Activated CD4-positive, alpha-beta T cell treated with anti-CD3 and anti-CD28 coated beads, Interleukin-2, amount 50 U/mL, for 1 hour (primary cell): ENCODE results near the gene C1QL1.

Experiments
- DNase-seq: peaks from one replicate; pipeline ENCODE4 v3.0.0-alpha.2; 2020

C1QL1 gene

DNA sequence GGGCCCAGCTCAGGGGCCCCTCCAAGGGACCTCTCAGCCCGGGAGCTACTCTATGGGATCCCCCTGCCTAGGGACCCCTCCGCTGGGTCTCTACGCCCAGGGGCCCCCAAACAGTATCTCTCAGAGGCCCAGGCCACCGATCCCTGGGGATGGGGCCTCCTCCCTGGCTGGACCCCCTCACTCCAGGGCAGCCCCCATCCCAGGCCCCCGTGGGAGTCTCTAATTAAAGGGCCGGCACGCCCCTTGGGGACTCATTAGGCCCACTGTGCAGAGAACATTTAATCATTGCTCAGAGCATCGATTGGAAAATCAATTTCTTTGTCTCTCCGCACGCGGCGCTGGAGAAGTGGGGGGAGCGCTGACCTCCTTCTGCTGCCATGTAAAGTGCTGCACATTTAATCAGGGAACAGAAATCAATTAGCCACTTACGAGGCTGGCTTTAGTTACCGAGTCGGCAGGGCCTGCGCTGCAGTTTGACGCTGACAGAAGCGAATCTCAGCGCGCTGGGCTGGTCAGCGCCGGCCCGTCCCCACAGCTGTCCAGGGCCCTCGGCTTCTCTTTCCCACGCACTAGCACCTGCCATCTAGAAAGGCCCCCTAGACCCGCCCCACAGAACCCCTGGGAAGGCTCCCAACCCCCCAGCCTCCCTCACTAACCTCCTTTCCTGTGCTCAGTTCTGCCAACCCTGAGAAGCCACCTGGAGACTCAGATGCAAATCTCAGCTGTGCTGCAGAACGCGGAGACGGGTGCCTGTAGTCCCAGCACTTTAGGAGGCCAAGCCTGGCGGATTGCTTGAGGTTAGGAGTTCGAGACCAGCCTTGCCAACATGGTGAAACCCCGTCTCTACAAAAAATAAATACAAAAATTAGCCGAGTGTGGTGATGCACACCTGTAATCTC is 20.2 kb upstream of the C1QL1 start:
- no peak for DNase-seq

DNA sequence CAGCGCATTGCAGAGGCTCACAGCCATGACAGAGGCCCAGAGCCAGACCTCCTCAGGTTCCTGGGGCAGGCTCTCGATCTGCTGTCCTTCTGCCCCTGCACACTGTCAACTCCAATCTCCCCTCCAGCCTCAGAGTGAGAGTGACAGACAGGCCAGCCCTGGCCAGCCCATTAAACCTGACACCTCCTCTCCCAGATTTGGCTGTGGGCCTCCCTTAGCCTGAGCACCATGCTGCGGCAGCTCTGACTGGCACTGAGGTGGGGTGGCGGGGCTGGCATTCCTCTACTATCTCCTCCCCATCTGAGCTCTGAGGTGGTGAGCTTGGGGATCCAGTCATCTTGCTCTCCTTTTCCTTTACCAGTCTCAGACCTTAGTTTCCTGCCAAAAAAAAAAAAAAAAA is 15.5 kb upstream of the C1QL1 start:
- DNase-seq: no peak

DNA sequence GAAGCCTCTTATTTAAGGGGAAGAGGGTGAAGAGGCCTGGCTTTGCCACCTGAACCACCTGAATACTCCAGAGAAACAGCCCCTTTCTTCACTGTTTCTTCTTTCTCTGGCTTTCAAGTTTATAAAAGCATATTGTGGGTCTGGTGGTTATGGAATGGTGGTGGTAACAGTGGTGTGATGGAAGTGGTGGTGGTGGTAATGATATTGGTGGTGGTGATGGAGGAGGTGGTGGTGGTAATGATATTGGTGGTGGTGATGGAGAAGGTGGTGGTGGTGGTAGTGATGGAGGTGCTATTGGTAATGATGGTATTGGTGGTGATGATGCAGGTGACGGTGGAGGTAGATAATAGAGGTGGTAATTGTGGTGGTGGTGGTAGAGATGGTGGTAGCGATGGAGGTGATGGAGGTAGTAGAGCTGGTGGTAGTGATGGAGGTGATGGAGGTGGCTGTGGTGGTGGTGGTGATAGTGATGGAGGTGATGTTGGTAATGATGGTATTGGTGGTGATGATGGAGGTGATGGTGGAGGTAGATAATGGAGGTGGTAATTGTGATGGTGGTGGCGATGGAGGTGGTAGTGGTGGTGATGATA is 14.1 kb upstream of the C1QL1 start:
- DNase-seq: no peak

DNA sequence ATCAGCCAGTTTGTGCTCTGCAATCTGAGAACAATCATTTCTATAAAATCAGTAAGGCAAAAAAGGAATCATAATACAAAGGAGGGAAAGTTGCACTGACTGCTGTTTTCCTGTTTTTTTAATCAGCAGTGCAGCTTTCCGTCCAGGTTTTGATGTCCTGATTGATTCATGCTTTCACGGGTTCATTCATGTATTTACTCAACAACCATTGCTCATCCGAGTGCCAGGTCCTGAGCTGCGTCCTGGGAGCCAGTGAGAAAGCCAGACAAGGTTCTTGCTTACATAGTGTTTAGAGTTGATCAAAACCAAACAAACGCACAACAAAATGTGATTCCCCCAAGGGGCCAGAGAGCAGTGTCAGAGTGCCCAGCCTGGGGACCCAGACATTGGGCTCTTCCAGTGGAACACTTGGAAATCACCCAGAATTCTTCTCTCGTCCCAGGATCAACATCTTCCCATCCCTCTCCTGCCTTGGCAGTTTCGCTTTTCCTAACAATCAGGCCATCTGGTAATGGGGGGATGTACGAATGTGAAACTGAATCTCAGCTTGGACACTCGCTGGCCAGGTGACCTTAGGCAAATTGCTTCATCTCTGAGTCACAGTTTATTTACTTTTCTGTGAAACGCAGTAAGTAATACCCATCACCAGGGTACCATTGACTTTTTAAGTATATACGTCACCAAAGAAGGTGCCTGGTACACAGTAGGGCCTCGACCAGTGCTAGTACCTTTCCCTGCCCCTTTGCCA is 13.3 kb upstream of the C1QL1 start:
- DNase-seq: no peak

DNA sequence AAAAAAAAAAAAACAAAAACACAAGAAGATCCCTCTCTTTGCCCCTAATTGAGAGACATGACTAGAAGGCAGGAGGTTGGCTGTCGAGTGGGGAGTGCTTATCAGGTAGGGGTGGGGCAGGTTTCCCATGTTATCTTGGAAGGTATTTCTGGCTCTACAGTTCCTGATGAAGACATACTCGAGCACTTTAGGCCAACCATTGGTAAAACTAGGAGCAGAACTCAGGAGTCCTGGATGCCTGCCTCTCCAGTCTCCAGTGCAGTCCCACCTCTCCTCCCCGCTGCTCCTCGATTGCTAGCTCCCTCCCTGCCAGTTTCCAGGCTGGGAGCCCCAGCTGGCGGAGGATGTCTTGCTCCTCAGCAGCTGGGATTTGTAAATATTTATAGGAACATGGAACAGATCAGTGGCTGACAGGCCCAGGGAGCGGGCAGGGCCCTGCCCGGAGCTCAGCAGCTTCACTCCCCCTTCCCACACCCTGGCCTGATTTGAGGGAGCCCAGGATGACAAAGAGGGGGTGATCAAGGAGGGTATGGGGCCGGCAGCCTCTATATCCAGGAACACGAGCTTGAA is 11.4 kb upstream of the C1QL1 start:
- DNase-seq: no peak

DNA sequence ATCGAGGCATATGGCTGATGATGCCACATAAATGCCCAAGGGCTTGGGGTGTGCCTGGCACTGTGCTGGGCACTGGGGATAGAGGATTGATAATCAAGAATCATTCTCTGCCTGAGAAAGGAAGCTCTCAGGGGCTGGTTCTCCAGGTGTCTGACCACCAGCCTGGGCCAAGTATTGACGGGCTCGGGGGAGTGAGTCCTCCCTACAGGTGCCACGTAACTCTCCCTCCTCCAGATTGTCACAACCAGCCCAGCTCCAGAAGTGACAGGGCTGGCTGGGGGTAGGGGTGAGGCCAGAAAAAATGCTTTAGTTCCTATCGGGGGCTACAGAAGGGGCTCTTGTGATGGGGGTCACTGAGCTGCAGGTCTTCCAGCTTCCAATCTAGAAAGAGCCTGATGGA is 10.7 kb upstream of the C1QL1 start:
- no peak for DNase-seq

DNA sequence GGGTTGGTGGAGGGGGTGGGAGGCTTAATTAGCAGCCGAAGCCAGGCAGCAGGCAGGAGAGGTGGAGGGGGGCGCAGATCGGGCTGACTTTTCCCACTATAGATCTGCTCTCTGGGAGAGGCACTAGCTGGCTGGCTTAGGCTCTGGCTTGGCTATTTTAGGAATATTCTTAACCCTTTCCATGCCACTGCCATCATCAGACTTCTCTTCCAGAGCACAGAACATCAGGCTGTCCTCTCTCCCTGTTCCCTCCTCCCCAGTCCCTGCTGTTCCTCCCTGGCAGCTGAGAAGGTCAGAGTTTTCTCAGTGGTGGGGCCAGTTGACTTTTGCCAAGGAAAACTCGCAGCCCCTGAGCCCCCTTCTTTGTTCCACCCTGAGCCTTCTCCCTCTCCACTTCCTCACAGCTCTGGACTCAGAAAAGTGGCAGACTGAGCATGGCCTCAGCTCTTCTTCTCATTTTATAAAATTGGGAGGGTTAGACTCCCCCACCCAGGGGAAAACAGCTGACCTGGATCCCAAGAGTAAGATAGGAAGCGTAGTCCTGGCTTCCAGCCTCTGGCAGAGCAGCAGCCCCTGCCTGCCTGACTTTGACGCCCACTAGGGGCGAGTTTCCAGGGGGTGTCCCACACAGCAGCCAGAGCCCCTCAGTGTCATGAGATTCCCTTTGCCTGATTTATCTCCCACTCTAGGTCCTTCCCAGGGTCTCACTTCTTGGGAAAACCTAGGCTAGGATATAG is 9.9 kb upstream of the C1QL1 start:
- no peak for DNase-seq

DNA sequence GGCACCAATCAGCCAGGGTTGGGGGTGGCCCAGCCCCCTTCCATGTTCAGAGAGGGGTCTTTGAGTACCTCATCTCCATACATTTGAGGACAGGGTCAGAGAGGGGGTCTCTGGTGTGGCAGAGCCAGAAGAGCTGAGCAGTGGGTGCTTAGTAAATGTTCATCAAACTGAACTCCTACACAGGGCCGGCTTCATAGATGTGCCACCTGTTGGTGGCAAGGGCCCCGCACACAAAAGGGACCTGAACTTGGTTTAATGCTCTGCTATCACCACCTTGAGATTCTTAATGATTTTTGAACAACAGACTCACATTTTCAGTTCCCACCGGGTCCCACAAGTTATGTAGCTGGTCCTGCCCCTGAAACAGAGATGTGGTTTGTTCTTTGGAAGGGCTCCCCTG is 9.0 kb upstream of the C1QL1 start:
- no peak for DNase-seq

DNA sequence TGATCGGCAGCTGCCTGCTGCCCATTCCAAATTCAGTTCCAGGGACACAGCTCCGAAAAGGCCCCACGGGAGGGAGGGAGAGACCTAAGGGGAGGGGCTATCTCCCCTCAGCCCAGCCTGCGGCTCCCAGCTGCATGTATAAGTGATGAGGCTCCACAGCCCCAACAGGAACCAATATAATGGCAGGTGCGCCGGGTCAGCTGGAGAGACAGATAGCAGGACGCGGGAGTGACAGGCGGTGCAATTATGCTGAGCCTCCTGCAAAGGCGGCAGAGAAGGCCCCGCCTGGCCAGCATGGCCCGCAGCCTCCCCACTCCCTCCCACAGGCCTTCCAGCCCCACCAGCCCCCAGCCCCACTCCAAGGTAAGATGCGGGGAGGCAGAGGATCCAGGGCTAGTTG is 8.1 kb upstream of the C1QL1 start:
- DNase-seq: no peak

DNA sequence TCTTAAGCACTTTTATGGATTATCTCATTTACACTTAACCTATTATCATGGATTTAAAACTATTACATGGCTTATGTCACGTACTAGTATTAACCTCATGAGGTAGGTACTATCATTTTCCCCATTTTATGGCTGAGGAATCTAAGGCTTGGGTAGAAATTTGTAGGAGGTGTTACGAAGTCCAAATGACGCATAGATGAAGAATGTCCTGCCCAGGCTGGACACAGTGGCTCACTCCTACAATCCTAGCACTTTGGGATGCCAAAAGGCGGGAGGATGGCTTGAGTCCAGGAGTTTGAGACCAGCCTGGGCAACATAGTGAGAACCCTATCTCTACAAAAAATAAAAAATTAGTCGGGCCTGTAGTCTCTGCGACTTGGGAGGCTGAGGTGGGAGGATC is 4.8 kb upstream of the C1QL1 start:
- no peak for DNase-seq

DNA sequence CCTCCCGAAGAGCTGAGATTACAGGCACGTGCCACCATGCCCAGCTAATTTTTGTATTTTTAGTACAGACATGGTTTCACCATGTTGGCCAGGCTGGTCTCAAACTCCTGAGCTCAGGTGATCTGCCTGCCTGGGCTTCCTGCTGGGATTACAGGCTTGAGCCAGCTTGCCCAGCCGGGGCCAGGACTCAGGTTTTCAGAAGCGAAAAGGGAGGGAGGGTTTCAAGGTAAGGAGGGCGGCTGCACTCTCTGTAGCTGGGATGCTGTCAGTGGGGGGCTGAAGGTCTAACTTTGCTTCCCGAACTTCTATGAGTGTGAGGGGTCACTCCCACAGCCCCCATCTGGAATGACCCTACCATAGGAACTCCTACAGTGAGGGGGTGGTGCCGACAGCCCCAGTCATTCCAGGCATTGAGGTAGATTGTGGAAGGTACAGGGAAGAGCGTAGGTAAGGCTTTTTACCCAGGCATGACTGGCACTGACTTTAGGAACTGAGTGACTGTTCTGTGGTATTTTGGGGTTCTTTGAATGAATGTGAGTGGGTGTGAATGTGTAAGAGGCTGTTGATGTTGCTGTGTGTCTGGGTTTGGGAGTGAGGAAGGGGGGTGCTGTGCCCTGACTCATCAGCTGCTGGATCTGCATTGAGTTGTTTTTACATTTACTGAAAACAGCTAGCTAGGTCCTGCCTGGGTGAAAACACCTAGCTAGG is 3.8 kb upstream of the C1QL1 start:
- DNase-seq: no peak

DNA sequence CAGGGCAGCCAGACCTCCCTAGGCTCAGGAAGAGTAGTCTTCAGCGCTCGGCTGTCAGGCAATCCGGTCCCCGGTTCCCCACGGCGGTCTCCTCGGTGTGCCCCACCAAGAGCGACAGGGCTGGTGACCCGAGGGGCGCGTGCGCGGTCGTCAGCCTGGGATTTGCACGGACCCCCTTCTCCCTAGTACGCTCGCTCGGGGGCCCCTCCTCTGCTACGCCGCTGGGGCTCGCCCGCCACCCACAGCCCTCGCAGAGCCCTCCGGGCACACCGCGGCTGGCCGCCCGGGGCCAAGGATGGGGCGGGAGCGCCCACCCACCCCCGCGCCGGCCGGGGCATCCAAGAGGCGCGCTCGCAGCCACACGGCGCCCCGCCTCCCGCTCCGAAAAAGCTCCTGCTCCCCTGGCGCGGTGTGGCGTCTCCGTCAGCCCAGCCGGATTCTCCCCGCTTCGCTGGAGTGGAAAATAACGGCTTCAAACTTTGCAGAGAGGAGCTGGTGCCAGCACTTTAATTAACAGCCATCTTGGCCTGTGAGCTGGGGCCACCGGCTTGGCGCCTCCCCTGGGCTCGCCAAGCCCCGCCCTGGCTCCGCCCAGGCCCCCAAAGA is 2.1 kb upstream of the C1QL1 start:
- no peak for DNase-seq

DNA sequence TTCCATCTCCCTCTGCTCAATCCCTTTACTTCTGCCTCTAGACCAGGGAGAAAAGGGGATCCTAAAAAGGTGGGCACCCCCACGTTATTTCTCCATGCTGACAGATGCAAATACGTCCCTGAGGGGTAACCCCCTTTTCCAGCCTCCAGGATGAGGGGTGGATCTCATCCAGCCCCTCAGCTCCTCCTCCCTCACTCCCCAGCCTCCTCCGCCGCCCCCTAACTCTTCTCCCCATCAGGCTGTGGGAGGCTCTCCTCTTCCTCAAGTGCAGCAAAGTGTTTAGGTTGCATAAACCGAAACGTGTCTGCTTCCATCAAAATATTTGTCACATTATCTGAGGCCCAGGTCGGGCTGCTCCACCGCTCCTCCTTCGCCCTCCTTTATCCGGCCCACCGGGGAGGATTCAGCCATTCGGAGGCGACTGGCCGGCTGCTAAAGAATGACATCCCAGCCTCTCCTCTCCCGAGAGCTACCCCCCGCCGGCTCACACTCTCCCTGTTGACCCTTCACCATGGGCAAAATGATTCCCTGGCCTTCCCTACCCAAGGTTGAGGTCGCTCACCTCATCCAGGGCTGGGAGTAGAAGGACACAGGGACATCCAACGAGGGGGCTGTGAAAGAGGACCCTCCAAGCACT is 1.2 kb upstream of the C1QL1 start:
- DNase-seq: no peak

DNA sequence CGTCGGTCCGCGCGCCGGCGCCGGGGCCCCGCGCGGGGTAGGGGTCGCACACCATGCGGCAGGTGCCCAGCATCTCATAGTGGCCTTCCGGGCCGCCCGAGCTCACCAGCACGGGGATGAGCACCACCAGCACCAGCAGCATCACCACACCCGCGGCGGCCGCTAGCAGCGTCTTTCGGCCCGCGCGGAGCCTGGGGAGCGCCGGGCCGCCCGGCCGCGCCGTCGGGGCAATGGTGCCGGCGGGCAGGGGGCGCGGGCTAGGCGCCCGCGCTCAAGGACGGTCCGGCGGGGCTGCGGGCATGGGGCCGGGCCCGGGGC is 237 bp downstream of the C1QL1 start:
- DNase-seq: no peak

DNA sequence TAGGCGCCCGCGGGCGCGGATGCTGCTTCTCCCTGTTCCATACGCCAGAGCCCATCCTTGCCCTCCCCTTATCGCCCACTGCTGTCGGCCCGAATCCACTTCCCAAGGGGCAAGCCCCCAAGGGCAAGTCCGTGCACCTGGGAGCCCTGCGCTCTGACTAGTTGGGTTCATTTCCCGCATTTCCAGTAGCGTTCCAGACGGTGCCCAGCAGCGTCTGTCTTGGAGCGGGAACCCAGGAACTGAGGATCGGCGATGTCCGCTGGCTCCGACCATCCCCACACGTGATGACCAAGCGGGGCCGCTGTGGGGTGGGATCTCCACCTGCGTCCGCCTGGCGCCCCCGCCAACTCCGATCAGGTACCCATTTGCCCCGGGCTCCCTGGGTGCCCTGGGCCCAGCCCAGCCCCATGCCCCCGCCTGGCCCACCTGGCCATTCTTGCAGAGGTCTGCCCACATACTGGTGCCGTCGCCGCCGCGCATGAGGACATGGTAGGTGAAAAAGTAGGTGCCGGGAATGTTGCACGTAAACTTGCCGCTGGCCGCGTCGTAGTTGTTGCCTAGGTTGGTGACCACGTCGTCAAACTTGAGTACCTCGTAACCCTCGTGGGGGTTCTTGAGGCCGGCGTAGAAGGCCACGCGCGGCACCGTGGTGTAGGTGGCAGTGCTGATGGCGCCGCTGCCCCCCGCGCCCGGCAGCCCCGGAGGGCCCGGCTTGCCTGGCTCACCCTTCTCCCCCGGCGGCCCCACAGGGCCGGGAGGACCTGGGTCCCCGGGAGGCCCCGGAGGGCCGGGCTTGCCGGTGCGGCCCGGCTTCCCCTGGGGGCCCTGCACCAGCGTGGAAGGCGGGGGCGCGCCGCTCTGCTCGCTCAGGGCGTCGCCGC is 837 bp downstream of the C1QL1 start:
- no peak for DNase-seq

DNA sequence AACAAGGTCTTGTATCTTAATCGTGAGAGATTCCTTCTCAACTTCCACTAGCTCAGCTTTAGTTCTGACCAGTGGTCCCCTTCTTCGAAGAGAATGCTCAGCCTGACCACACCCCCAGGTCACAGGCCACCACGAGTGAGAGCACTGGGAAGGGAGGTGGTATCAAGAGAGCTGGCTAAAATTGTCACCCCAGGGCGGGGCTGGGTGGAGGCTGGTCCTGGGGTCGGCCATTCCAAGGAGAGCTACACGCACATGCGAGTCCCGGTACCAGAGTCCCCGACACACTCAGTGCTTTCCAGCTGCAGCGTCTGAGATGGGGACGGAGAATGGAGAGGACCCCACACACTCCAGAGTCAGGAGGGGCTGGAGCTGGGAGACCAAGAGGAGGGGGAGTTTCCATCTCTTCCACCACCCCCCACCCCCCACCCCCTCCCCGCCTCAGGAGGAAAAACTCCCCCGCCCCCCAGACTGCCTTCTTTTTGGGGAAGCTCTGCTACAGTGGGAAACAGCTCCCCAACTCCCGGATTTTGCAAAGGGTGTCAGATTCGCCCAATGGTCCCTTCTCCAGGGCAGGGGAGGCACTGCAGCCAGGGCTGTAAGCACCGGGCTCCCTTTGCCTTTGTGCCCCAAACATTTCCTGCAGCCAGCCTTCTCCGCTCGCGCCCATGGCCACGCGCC is 1.6 kb downstream of the C1QL1 start:
- DNase-seq: no peak

DNA sequence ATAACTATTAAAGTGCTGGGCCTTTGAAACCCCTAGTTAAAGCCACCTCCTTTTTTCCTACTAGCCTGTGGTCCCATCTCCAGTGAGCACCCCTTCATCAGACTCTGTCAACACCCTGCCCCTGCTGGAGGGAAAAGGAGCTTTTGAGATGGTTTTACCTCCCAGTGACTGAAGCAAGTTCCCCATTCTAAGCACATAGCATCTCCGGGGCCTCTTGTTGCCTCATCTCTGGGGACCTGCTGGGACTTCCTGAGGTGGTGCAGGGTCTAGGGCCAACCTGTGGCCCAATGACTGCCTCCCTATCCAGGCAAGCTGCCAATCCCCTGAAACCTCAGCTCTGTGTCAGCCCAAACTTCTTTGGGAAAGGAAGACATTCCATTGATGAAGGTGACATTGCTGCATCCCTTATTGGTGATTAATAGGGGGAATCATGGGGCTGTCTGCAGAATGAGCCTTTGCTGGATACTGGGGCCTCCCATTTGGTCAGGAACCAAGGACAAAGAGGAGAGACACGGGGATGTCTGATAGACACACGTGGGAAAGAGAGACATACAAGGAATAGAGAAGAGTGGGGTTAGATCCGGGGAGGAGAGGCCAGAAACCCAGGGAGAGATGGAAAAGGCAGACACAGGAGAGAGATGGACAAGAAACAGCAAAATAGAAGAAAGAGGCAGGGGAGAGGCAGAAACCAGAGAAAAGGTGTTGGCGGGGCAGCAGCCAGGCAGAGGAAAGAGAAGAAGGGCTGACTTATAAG is 2.4 kb downstream of the C1QL1 start:
- no peak for DNase-seq

DNA sequence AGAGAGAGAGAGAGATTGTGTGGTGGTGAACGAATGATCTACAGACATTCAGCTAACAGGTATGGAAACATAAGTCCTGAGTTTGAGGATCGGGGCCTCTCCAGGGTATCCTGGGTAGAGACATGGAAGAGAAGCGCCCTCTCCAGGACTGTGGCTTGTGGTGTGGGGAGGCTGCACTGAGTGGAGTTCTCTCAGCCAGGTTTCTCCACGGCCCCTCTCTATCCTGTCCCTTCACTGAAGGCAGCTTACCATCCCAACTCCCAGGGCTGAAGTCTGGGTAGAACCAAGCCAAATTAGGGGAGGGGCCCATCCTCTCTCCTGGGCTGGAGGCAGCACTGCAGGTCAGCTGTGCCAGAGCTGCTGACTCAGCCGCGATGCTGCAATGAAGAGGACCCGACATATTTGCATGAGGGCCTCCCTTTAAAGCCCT is 6.2 kb downstream of the C1QL1 start:
- no peak for DNase-seq

DNA sequence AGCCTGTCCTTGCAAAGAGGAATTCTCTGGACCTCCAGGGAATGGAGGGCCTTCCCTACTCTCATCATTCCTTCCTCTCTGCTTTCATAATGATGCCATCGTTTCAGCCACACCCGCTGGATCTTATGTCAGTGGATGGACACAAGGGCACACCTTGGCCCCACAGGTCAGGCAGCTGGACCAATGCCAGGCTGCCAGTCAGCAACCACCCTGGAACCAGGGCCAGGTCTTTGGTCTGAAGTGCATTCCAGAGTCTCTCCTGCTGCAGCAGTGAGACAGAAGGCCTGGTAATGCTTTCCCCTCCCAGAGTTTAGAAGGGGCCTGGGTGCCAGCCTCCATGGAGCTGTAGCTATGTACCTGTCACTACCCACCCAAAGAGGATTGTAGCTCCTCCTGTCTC is 7.4 kb downstream of the C1QL1 start:
- DNase-seq: no peak
